ENCODE results near the gene SPOP.
A peak's percentile ranks its signal among the peaks of the same experiment; 100 is the strongest.
"Not testable (repeated sequence)": the region's sequence is repeated elsewhere in the genome, so short reads cannot be mapped to it uniquely, and the experiment has no call there.

The SPOP gene

DNA sequence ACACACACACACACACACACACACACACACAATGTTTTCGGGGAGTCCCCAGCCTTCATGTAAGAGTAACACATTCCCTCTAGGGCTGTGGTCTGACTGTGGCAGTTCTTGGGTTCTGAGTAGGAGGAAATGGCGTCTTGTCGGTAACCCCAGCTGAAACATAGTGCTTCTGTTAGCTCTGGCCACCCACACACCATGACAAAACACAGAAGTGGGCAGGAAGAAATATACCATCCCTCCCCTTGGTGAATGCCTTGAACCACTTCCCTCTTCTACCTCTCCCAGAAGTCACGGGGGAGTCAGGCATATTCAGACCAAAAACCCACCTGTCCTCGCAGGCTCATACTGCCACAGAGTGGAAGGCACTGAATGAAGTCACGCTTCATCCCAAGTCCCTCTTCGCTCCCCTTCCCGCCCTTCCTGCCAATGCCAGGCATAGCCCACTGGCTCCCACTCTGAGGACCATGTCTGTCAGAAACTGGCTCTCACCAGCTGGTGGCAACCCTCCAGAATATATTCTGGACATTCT is 18.4 kb upstream of the SPOP start:
- DNase-seq (ENCODE audit: low read depth in 2 of 3, low spot score in 1 of 3) = peak; percentile 55 to 72 (median 70)

DNA sequence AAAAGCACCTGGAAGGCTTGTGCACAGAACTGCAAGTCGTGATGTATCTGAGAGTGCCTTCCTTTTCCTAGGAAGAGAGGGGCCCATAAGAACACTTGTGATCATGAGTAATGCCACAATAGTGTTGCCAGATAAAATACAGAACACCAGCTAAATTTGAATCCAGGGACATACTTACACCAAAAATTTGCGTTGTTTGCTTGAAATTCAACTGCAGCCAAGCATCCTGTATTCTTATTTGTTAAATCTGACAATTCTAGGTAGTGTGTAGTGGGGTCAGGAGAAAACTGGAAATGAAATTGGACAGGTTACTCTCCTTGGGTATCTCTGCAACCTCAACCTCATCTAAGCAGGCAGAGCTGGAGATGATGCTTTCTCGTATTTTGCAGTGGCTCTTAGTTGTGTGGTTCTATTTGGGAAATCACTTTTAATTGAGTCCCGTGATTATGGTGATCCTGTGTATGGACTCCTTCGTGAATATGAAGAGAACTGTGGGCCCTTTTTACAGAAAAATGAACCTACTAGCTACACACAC is 17.9 kb upstream of the SPOP start:
- DNase-seq (ENCODE audit: low read depth in 2 of 3, low spot score in 1 of 3) = no peak

DNA sequence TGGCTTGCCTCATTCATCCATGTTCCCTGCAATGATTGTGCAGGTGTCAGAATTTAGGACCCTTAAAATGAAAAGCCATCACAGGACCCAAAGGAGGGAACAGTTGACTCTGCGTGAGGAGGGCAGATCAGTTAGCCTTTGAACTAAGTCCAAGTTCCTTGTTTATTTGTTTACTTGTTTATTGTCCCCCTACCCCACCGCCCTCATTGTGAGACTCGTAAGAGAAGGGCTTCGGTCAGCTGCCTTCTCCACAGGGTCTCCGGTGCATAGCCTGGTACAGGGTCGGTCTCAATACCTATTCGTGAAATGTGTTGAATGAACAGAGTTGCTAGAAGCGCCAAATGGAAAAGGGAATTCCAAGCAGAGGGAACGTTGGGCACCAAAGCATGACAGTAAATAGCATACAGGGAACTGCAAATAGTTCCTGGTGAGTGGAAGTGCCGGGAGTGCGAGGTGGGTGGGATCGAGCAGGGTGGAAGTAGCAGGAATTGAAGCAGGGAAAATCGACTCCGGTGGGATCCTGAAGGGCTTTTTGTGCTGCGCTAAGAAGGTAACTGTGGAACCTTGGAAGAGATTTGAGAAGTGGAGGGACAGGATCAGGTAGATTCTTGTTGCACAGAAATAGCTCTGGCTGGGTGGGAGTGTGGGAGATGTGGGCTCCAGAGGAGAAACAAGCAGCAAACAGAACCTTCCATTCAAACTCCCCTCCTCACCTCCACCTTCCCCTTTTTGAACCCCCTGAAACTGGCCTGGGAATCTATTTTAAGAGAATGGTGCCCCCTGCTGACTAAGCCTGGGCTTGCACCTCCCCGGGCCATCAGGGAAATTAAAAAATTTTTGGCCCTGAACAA is 17.2 kb upstream of the SPOP start:
- peak; percentile 57 to 86 (median 63) for DNase-seq (ENCODE audit: low read depth in 2 of 3, low spot score in 1 of 3)

DNA sequence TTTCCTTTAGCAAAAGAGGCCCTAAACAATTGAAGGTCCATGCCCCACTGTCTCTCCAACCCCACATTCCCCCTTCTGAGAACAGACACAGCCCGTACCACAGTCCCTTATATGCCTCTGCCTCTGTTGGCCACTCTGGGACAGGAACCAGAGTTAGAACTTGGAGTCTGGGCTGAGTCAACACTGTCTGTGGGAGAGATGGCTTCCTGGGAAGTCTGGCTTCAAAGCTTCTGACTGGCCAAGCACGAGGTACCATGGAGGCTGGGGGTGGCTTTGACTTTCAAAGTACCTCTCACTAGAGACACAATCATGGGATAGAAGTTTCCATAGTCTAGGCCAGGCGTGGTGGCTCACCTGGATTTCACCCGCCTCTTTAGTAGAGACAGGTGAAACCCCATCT is 14.9 kb upstream of the SPOP start:
- DNase-seq (ENCODE audit: low read depth in 2 of 3, low spot score in 1 of 3) = no peak

DNA sequence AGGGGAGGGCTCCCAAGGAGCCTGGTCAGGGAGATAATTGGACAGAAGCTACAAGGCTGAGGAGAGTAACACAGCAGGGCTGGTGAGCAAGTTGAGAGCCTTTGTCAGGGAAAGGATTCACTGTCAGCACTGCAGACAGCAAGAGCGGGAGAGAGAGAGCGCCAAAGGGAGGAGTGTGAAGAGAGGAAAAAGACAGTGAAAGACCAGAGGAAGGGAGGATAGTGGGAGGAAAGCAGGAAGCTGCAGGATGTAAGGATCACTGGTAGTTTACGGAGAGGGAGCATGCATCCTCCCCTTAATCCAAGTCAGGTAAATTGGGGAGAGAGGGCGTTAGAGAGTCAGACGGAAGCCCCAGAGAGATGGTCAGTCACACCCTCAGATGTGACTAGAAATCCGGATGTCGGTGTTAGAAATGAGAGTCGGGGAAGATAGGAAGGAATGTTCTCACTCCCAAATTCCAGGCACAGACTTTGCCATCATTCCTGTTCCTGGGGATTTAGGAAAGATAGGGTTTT is 13.8 kb upstream of the SPOP start:
- no peak for DNase-seq (ENCODE audit: low read depth in 2 of 3, low spot score in 1 of 3)

DNA sequence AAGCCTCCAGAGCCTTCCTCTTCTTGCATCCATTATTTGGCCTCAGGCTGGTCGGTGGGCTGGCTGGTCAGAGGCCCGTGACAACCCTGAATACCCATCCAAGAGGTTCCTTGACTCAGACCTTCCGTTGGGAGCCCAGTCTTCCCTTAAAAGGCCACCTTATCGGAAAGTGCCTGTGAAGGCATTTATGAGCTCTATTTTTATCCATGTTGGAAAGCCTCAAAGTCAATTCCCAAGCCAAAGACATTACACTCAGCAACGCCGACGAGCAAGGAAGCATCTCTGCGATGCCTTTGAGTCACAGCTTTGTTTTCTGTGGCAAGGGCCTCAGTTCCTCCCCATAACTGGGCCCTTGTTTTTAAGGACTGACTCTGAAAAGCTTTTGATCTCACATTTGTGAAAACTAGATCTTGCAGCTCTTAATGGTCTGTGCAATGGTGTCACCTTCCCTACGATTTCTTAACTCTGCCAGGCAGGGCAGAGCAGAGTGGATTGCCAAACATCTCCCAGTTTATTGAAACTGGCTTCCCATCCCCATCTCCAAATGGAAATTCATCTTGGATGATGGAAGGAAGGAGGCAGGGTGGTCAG is 13.3 kb upstream of the SPOP start:
- DNase-seq (ENCODE audit: low read depth in 2 of 3, low spot score in 1 of 3) = no peak

DNA sequence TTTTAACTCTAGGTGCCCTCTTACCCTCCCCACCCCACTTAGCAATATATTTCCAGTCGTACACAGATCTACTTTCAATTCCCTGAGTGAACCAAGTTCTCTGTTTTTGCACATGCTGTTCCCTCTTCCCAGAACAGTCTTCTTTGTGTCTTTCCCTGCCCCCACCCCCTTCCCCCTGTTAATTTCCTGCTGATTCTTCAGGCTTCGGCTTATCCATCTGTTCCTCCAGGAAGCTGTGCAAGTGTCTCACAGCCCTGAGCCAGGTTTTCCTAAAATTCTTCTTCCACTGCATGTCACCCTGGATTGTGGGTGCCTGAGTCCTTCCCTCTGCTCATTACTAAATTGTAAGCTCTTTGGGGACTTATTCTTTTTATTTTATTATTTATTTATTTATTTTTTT is 12.4 kb upstream of the SPOP start:
- no peak for DNase-seq (ENCODE audit: low read depth in 2 of 3, low spot score in 1 of 3)

DNA sequence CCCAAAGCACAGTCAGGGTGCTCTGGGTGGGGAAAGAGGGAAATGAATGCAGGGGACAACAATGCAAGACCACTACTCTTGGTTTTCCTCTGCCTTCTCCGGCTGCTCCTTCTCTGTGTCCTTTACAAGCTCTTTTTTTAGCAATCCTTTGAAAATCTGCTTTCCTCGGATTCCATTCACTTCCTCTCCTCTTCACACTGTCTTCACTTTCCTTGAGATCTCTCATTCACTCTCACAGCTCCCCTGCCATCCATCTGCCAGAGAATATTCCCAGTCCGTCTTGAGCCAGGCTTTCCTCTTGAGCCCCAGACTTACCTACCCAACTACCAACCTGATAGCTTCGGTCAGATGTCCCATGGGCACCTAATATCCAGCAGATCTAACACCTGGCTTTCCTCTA is 11.0 kb upstream of the SPOP start:
- no peak for DNase-seq (ENCODE audit: low read depth in 2 of 3, low spot score in 1 of 3)

DNA sequence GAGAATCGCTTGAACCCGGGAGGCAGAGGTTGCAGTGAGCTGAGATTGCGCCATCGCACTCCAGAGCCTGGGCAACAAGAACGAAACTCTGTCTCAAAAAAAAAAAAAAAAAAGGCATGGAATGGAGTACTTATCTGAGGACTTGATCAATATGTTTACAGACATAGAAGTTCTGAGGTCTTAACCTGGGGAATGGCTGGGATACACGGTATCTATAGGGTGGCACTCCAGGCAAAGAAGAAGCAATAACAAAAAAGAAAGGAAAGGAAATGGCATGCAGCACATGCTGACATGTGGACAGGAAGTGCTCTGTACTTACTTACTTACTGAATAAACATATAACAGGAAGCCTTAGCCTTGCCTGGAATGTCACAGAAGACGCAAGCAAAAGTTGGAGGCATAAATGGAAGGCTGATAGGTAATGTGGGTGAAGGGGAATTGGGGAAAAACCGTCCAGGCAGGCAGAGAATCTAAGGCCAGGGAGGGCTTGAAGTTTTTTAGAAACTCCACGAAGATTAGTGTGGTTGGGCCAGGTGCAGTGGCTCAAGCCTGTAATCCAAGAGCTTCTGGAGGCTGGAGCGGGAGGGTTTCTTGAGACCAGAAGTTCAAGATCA is 10.1 kb upstream of the SPOP start:
- no peak for DNase-seq (ENCODE audit: low read depth in 2 of 3, low spot score in 1 of 3)

DNA sequence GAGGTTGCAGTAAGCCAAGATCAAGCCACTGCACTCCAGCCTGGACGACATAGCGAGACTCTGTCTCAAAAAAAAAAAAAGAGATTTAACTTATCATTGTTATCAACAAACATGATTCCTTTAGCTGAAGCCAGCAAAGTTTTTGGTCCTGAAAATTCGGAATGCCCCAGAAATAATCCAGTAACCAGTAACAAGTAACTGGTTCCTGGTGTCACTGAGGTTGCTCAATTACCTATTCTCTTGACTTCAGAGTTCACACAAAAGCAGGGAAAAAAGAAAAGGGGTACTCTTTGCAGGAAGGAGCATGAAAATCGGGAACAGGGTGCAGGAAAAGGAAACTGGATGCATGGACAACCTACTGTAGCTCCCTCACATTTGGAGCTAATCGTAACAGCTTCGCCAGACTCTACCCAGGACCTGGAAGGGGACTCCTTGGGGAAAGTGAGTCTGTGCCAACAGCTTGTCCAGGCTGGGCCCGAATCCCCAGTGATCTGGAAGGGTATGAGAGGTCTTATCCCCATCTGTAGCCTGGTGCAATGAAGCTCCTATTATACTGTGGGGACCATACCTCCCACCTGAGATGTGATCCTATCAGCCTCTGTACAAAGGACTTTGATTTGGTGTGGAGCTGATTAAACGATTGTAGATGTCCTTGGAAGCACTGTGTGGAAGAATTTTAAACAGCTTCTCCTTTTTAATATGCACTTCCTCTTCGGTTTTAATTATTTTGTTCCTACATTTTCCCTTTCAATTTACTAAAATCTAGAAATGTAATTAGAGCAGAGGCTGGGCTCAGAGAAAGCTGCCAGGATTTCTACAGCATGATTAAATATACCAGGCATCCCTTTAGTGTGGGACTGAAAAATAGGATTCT is 3.4 kb upstream of the SPOP start:
- no peak for DNase-seq (ENCODE audit: low read depth in 2 of 3, low spot score in 1 of 3)

DNA sequence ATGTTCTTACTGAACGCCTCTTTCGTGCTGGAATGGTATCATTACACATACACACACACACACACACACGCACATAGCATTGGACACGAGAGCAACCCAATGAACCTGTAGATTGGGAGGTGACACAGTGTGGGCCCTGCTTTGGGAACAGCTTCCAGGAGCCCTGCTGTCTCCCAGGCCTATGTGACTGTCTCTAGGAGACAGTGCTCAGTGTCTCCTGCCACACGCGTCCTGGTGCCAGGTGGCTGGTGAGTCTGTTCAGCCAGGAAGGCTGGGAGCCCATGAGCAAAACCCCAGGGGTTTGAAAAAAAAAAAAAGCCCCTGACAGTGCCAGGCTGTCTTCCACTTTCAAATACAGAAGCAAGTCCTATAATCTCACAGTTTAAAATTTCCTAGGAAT is 2.4 kb upstream of the SPOP start:
- DNase-seq (ENCODE audit: low read depth in 2 of 3, low spot score in 1 of 3) = no peak

DNA sequence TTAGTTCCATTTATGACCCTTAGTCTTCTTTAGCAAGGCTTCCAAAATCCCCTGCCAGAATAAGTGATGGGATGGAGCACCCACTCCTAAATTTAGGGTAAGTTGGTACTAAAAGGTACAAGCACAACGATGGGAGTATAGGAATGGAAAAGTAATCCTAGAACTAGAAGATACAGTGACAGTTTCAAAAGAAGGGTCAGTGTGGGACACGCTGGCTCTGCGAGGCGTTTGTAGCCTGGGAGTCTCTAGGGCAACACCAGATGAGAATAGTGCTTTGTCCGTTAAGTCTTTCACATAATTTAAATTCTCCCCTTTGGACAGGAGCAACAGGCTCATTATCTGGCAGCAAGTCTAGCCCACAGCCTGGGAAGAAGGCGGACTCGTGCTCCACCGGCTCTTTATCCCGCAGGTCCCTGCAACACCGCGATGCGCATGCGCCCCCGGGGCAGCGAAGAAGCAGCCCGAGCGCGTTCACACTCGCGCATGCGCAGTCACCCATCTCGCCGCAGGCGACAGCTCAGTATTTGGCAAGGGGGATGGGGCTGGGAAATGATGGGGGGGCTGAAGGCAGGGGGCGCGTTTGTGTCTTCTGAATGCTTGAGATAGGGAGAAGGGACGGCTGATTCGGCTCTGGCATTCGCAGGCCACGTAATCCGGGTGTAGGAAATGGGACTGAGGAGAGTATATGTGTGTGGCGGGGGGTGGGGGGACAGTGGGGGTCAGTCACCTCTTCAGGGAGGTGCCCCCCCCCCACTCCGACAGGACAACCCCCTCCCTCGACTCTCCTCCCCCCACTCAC is 564 bp downstream of the SPOP start:
- DNase-seq (ENCODE audit: low read depth in 2 of 3, low spot score in 1 of 3) = peak; percentile 88 to 97 (median 91)

DNA sequence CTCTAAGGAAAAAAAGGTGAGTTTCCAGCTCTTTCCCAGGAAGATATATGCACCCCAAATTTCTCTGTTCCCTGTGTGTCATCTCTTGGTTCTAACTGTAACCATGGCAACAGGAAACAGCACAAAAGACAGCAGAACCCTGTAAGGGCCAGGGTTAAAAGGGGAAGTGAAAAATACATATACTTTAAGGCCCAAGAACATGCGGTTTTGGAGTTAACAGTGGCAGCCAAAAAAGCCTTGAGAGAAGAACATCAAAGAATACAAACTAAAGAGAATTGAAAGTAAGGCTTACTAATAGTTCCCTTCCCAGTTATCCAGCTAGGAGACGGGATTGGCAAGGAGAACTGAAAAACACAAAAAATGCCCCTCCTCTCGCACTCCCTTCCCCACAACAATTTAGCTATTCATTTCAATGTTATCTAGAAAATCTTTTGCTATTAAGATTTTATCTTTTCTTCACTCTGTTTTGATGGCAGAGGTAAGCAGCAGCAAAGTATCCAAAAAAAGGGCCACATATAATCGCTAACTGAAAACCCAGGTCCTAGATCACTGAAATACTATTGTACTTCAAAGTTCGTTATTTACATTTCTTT is 1.5 kb downstream of the SPOP start:
- peak in 1 of 3 donors; percentile 27 for DNase-seq (ENCODE audit: low read depth in 2 of 3, low spot score in 1 of 3)

DNA sequence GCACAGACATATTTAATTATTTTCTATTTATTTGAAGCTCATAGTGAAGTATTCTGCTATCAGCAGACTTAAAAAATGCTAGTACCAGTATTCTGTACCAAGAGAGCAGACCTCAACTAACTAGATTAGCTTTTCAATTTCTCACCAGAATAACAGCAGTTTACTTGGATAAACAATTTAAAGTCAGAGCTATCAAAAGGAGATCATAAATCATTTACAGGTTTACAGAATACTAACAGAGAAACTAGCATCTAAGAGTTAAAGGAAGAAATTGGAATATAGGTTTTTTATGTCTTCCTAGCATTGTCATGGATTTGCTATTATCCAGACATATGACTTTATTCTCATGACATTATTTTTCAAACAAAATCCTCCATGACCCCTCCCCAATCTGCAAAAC is 3.4 kb downstream of the SPOP start:
- DNase-seq (ENCODE audit: low read depth in 2 of 3, low spot score in 1 of 3) = no peak

DNA sequence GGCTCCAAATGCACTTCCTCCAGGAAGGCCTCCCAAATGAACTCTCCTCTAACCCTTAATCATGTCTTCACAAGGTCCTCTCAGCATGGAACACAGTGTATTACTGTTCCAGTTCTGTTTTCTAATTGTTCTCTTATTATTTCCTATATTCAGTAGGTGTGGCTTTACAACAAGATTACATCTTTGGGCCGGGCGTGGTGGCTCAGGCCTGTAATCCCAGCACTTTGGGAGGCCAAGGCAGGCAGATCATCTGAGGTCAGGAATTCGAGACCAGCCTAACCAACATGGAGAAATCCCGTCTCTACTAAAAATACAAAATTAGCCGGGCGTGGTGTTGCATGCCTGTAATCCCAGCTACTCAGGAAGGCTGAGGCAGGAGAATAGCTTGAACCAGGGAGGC is 4.2 kb downstream of the SPOP start:
- not testable (repeated sequence) for DNase-seq (ENCODE audit: low read depth in 2 of 3, low spot score in 1 of 3)

DNA sequence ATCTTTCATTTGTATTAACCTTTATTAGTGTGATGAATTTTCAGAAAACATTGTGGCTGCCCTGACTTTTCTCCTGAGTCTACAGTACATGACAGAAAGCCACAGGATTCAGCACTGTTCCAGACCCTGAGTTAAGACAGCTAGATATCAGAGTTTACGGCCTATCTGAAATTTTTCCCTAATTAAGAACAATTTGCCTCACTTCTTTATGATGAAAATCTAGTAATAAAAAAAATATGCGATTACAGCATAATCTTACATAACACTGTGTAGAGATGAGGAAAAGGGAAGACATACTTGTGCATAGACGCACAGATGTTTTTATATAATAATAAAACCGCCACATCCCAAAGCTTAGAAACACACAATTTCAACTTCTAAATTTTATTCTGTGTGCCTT is 7.3 kb downstream of the SPOP start:
- DNase-seq (ENCODE audit: low read depth in 2 of 3, low spot score in 1 of 3) = no peak

DNA sequence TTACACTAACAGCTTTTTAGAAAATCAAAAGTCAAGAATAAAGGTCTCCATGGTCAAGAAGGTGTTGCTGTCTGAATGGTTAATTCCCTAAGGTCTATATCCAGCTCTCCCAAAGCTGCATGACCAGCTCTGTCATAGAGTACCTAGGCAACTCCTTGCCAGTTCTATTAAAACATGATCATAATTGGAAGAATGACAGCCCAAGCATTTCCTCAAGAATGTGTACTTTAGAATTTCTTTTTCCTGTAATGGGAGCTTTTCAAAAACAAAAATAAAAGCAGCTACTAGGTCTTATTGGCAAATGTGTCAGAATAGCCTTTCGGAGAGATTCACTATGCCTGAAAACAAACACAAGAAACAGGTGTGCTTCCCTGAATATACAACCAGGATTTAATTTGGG is 7.9 kb downstream of the SPOP start:
- no peak for DNase-seq (ENCODE audit: low read depth in 2 of 3, low spot score in 1 of 3)

DNA sequence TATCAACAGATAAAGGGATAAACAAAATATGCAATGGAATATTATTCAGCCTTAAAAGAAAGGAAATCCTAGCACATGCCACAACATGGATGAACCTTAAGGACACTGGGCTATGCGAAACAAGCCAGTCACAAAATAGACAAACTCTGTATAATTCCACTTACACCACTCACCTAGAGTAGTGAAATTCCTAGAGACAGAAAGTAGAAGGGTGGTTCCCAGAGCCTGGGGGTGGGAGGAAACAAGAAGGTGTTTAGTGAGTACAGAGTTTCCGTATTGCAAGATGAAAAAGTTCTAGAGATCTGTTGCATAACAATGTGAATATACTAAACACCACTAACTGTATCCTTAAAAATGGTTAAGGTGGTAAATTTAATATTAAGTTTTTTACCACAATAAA is 10.0 kb downstream of the SPOP start:
- no peak for DNase-seq (ENCODE audit: low read depth in 2 of 3, low spot score in 1 of 3)

DNA sequence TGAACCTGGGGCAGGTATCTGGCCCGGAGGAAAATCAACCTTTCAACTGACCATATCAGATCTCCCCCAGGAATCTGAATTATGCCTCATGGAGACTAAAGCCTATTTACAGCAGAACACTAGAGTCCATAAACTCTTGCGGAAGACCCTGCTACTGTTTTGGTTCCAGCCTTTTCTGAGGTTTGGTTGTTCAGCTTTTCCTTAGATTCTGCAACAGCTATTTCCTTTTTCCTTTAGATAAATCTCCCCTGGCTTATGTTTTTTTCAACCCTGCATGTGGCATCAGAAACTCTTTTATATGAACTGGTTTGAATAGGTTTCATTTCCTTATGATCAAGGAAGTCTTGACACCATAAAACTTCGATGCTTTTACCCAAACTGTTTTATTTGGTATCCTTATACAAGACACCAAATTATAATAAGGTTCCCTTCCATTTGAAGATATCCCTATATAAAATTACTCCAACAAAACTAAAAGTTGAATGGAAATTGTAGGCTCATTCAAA is 13.1 kb downstream of the SPOP start:
- no peak for DNase-seq (ENCODE audit: low read depth in 2 of 3, low spot score in 1 of 3)

All from stimulated activated CD4-positive, alpha-beta T cell treated with anti-CD3 and anti-CD28 coated beads, Interleukin-12 subunit alpha, Interleukin-12 subunit beta, amount 100 ng/mL, for 48 hours (primary cell).